Glomerular visceral epithelial cell (primary cell): ENCODE data around the gene DPM2.
A peak's percentile ranks its signal among the peaks of the same experiment; 100 is the strongest.

Source experiments
- DNase-seq: peaks from one replicate; pipeline ENCODE4 v3.0.0-alpha.2; 2016; ENCODE audit errors: extremely low spot score

The DPM2 gene, protein sequence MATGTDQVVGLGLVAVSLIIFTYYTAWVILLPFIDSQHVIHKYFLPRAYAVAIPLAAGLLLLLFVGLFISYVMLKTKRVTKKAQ

DNA sequence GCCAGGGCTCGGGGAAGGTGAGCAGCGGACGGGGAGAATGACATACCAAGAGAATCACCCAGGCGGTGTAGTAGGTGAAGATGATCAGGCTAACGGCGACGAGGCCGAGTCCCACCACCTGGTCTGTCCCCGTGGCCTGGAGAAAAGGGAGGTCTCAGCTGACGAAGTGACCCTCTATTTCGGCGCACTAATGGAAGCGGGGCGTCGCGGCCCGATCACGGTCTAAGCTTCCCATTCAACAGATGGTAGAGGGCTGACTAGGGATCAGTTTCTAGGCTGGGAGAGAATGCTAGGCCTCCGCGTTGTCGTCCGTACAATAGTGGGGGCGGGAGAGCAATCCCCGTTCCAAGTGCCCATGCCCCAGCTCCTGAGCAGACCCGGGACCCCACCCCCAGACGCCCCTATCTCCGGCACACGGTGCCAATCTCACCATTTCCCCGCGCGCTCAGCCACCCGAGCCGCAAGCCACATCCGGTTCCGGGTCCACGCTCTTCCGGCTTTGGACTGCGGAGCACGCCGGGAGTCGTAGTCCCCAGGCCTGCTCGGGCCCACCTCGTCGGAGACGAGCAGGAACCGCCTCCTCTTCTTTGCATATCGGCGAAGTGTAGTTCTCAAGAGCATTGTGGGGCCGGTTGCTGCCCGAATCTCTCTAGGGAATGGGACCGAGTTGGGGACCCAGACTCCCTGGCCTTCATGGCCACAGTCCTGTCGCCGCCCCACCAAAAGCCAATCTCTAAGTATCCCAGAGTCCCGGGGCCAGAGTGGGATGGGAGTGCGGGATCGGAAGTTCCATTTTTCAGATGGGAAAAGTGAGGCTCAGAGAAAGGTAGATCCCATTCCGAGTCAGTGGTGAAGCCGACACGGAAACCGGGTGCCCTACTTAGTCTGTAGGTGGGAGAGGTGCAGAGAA is at the start of gene DPM2:
DPM2 (minus strand) TSS at position 467 of the 910 bp plus-strand sequence; CDS start at position 433, 34 bp downstream.
- DNase-seq = peak; percentile 84

DNA sequence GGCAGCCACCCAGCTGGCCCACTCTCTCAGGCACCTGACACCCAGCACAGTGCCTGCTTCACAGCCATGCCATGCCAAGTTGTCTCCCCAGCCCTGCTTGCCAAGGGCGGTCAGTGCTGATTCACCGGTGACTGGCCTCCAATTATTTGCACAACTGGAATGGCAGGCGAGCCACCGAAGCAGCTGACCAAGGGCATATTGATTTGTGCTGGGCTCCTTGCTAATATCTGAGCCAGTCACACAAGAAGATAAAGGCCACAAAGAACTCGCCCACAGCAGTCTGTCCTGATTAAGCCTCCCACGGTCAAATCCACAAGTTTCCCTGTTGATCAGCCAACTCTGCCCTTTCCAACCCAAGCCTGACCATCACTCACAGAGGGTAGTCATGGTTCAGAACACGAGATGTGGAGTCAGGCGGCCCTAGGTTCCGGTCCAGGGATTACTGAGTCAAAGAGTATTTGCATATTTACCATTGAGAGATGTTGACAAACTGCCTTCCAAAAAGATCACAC is 49.5 kb upstream of the DPM2 start:
- peak; percentile 68 for DNase-seq

DNA sequence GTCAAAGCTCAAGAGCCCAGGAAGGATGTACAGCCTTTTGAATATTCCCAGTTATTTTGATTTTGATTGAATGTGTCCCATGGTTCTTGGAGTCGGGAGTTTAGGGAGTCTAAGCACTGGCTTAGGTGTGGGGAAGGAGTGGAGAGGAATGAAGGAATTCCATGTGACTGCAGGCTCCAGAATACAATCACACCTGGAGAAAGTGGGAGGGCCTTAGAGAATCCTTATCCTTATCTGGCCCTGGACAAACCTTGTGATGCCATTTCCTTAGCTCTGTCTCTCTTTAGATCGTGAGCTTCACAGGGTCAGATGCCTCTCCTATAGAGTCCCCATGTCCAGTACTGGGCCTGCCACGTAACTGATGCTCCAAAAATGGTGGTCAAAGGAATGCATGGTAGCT is 47.4 kb upstream of the DPM2 start:
- no peak for DNase-seq

DNA sequence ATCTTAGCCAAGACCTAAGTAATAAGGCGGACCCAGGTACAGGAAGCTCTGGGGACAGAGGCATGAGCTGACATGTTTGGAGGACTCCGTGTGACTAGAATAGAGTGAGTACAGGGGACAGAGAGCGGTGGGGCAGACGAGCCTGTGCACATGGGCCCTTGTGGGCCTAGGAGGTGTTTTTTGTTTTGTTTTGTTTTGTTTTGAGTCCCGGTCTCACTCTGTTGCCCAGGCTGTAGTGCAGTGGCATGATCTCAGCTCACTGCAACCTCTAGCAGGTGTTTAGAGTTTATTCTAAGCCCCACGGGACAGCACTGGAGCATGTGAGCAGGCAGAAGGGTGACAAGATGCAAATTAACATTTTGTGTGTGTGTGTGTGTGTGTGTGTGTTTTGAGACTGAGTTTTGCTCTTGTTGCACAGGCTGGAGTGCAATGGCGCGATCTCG is 46.2 kb upstream of the DPM2 start:
- no peak for DNase-seq

DNA sequence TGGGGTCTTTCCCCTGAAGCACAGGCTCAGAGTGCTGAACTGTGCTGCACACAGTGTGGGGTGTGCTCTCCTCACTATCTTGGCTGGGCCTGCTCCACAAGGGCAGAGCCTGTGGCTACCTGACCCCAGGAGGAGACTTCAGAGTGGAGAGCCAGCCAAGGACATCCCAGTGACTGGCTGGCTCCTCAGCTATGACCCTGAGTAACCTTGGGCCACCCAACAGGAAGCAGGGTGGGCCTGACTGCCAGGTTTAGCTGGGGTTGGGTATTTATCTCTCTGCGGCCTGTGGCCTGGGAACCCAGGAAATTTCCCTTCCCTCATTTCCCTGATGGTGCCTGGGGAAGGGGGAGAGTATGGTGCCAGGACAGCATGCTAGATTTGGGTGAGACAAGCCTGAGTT is 45.3 kb upstream of the DPM2 start:
- no peak for DNase-seq

DNA sequence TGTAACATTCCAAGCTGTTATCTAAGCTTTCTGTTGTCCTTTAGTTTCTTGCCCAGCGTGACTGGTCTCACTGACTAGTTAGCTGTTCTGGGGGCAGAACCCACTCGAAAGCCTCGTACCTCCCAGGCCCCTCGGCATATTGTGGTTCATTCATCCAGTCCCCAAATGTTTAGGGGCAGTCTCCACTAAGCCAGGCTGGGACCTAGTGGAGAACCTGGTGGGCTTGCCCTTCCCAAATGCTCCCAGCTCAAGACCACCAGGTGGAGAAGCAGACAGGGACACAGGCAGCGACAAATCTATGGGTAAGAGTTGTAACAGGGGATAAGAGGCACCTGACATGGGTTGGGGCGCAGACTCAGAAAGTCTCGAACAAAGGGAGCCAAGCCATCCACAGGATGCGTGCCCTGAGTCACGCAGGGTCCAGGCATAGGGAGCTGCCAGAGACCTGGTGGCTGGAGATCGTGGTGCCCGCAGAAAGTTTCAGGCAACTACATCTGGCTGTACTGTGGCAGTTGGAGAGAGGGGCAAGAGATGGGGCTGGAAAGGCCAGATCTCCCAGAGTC is 44.0 kb upstream of the DPM2 start:
- DNase-seq = no peak

DNA sequence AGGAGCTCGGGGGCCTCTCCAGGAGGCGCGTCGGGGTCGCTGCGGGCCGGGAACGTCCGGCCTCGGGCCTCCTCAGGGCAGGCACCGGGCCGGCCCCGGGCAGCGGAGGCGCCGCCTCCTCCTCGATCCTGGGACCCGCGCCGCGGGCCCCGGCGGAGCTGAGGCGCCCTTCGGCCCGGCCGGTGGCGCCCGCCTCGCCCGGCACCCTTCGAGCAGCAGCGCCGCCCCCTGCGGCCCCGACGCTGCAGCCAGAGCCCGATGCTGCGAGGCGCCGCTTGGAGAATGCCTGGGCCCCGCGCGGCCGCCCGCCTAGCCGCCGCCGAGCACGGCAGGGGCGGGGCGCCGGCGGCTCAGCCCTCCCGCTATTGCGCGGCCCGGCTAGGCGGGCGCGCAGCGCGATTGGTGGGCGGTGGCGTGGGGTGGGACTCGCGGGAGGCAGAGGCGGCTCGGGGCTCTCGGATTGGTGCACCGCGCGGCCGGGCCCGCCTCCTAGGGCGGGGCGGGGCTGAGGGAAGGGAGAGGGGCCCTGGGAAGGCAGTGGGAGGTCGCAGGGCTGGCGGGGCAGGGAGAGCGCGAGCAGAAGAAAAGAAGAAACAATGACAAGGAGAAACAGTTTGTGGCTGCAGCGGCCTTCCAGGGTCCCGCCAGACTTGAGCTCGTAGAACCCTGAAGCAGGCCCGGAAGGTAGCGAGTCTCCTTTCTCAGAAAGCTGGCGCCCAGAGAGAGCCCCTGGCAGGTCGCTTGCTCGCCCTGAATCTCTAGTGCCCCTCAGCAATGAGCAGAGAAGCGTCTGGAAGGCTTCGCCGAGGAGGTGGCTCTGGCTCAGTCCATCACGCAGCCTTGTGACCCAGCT is 43.3 kb upstream of the DPM2 start, which contains the start of gene EEIG1:
EEIG1 (minus strand) TSS at position 284 of the 853 bp plus-strand sequence. CDS start 852 bp downstream, outside the sequence.
- DNase-seq = peak; percentile 94

DNA sequence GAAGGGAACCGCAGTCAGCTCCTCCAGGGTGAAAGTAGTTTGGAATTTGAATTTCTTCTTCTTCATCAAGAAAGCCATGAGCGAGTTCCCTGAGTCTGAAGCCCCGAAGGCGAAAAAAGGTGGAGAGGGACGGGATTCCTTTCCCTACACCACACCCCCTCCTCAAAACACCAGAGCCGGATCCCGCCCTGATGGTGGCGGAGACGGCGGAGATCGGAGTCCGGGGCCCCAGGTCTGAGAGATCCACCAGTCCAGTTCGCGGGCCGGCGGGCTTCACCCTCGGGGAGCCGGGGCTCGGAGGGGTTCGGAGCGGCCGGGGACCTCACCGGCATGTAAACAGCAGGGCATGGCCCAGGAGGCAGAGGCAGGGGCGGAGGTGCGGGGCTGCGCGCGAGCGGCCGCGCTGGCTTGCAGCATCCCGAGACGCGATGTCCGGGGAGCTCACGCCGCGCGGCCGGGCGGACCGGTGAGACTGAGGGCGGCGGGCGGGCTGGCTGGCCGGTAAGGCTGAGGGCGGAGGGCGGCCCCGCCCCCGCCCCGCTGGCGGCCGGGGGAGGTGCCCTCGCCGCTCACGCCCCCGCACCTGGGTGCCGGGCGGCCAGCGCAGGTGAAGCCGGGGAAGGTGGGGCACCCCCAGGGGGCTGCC is 42.5 kb upstream of the DPM2 start:
- DNase-seq = peak; percentile 43

DNA sequence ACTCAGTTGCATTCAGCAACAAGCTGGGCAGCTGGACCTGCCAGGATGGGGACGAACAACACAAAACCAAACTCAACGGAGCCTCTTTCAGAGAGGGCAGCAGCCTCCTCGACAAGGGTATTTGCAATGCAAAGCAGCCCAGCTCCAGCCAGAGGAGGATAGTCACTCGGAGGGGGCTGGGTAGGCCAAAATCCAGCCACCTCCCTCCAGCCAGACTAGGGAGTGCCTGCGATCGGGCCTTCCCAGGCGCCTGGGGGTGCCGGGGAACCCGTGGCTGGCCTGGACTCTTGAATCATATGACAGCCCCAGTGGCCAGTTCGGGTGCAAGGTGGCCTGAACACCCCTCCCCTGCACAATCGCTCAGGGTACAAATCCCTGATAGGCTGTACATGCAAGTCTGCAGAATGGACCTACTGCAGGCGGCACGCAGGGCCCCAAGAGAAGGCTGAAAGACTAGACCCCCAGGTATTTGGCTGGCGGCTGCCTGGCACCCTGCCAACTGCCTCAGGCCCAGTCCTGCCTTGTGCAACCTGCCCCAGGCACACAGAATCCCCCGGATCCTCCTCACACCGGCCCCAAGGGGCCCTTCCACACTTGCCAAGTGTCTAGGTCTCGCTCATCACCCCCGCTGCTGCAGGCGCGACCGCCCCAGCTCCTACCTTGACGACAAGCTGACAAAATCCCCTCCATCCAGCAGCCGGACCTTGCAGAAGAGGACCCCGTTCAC is 41.8 kb upstream of the DPM2 start:
- peak; percentile 55 for DNase-seq

DNA sequence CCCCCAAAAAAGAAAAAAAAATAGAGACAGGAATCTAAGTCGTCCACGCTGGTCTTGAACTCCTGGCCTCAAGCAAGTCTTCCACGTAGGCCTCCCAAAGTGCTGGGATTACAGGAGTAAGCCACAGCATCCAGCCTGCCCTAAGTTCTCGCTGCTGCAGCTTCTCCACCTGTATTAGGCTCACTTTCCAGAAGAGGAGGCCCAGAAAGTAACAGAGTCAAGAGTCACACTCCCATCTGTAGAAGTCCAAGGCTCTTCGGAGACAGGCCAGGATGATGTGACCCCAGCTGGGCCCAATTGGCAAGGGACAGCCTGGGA is 41.3 kb upstream of the DPM2 start:
- no peak for DNase-seq

DNA sequence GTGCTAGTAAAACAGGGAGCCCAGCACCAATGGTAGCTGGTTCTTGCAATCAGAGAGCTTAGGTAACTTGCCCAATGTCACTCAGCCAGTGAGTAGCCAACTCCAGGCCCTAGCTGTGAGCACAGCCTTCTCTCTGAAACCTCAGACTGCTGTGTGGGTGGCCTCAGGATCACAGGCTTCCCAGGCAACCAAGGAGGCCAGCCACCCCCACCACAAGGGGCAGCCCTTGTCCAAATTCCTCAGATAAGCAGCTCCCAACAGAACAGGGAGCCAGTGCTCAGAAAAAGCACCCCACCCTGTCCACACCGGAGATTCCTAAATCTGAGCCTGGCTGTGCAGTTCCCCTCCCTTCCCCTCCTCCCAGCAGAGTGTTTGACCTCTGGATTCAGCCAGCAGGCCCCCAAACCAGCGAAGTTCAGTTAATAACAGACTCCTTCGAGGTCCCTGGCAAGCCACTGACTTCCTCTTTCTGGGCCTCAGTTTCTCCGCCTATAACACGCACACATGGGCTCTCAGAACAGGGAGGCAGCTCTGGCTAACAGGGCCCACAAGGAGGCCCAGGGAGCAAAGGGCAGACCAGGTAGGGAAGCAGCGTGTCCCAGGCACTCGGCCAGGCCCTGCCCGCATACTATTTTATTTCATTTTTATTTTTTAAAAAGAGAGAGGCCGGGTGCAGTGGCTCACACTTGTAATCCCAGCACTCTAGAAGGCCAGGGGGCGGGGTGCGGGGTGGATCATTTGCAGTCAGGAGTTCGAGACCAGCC is 40.4 kb upstream of the DPM2 start:
- DNase-seq = peak; percentile 62

DNA sequence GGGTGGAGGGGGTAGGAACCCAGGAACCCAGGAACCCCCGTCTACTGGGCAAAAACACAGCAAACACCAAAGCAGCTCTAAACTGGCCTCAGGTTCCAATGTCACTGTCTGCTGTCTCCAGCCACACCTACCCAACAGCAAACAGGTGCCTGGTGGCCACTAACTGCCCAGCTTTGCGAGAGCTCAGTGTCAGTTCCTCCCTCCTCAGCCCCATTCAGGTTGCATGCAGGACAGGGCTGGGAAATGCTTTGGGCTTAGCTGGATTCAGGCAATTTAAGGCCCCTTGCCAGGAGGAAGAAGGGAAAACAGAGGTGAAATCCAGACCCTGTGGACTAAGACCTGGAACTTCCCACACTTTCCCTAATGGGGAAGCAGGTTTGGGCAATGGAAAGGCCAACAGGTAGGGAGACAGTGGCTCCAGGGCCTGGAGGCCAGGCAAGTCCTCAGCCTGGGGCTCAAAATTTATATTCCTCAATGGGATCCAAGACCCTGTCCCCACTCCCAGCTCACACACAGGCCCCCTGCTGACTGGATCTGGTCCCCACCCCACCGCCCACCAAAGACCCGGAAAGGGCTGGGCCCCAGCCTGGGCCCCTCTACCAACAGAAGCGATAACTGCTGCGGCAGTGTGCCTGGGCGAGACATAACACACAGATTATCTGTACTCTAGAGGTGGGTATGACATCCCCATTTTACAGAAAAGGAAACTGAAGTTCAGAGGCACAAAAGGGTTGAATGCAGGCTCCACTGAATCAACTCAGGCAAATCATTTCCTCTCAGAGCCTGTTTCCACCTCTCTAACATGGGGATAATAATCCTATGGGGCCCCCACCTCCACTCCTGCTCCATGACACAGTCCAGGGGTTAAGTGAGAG is 39.6 kb upstream of the DPM2 start:
- DNase-seq = no peak

DNA sequence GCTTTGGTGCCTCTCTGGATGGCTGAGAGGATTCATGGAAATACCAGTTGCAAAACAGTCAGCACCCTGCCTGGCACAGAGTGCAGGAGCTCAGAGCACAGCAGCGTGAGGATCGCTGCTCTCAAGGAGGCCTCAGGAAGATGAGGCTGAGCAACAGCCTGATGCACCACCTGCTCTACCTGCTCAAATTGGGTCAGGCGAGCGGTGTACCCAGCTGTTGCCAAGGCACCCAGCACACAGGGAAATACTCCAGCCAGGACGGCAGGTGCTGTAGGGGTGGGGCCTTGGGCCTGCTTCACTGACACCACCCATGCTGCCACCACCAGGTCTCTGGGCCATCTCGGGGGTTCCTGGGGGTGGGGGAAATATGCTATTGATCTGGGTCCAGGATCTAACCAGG is 38.8 kb upstream of the DPM2 start:
- DNase-seq = no peak

DNA sequence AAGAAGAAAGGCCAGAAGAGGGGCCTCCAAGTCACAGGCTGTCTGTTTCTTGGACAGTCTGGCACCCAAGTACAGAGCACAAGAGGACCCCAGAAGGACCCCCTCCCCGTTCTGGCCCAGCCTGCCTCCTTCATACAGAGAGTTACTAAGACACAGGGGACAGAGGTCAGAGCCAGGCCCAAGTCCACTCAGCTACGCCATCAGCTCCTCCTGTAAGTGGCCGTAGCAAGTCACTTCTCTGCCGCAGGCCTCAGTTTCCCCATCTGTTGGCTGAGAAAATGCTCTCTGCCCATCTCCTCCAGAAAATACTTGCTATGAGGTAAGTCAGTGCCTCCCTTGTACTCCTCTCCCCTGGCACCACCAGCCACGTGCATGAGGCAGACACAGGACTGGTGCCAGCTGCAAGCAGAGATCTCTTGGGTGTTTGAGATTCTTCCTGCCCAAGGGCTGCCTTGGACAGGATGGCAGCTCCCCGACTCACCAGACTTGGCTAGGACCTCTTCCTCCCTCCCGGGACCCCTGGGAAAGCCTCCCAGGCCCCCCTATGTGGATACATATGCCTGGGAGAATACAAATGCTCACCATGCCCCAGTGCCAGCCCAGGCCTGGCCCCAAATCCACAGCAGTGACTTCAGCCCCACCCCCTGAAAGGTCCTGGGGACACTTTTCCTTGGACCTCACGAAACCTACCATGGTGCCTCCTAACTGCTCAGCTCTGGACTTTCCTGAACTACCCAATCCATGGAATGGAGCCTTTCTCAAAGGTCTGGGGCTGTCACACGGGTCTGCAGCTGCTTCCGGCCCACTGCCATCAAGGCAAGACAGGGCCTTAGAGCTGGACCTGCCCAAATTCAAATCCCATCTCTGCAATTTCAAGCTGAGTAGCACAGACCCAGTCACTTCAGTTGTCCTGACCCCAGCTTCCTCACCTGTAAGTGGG is 38.0 kb upstream of the DPM2 start:
- DNase-seq = no peak

DNA sequence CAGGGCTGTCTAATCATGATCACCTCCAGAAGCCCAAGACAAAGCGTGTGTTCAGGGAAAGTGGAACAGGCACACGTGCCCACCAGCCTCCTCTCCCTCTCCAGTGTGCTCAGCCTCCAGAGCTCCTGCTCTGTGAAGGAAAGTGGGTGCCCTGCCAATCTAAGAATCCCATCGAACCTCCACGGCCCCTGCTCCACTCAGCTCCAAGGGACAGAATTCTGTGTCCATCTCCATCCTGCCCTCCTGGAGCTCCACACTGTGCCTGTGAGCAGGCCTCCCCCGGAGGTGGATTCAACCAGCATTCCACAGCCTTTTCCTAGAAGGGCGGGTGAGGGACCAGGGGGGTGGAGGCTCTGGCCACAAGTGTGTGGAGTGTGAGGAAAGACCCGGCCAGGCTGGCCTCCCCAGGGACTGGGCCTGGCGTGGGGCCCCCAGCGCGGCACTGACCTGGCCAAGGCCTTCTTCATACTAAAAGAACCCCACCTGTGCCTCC is 37.2 kb upstream of the DPM2 start:
- peak; percentile 26 for DNase-seq

DNA sequence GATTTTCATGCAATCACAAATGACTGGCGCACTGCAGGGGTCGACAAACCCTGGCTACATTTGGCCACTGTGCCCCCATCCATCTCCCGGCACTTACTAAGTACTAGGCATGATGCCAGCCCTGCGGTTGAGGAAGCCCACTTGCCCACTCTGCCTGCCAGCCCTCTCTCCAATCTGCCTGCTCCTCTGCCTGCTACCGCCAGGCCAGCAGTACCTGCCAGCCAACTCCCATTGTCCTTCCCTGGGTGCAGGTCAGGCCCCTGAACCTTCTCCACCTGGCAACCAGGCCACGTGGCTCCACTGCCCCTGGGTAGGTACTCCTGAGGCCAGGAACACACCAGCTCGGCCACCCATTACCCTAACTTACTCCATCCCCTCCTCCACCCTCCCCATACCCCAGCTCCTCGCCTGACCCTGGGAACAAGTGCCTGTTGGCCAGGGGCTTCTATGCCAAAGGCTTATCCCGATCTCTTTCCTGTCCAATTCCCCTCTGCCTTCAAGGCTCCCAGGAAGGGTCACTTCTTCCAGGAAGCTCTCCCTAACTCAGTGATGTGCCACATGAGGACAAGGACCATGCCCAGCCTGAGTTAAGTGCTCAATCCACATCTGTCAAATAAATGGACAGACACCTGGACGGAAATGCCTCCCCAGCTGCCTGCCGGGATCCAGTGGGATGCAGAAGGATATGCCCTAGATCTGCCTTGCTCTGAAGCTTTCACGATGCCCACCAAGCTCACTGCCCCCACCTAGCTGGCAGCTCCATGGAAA is 36.5 kb upstream of the DPM2 start:
- no peak for DNase-seq
